Activated T-cell treated with anti-CD3 and anti-CD28 coated beads for 24 hours (primary cell): Measurements from ENCODE around the gene ADGRF1.
"Not testable (repeated sequence)": the region's sequence is repeated elsewhere in the genome, so short reads cannot be mapped to it uniquely, and the experiment has no call there.

Source experiments
- DNase-seq: peaks from one replicate; pipeline ENCODE4 v3.0.0-alpha.2; 2020; ENCODE audit warnings: low read depth

The ADGRF1 gene

DNA sequence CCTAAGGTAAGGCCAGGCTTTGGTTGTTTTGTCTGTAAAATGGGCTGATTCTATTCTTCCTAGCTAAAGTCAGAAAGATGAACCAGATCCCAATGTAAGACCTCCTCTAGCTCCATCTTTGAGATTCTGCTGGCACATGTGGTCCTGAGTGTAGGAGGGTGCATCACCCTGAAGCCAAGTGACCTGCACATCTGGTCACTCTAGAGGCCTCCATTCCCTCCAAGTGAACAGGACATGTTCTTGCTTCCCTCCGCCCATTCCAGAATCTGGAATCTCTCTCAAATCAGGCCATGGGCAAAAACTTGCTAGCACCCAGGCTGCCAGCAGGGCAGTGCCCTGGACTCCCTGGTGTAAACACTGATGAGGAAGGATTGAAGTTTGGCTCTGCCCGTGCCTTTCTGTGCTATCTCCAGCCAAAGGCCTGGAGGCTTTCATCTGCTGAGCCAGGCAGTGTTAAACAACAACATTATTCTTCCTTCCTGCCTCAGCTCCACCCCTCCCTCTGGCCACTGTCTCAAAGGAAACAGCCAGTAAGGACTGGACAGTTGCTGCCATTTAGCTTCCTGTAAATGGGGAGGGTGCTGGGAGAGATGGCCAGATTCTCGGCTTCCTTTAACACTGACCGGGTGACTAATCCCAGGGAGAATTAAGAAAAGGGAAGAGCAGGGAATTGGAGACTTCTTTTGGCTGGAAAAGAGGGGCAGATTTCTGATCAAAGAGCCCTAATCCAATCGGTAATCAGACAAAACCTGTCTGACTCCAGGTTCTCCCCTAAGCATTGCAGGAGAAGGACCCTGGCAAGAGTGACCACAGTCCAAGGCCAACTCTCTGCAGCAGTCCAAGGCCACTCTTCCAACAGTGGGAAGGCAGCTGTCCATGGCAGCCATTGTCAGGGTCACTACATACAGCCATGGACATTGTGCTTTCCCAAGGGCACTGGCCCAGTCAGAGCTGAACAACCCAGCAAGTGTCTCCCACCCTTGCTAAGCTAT lies 19.5 kb upstream of the ADGRF1 start:
- DNase-seq = no peak

DNA sequence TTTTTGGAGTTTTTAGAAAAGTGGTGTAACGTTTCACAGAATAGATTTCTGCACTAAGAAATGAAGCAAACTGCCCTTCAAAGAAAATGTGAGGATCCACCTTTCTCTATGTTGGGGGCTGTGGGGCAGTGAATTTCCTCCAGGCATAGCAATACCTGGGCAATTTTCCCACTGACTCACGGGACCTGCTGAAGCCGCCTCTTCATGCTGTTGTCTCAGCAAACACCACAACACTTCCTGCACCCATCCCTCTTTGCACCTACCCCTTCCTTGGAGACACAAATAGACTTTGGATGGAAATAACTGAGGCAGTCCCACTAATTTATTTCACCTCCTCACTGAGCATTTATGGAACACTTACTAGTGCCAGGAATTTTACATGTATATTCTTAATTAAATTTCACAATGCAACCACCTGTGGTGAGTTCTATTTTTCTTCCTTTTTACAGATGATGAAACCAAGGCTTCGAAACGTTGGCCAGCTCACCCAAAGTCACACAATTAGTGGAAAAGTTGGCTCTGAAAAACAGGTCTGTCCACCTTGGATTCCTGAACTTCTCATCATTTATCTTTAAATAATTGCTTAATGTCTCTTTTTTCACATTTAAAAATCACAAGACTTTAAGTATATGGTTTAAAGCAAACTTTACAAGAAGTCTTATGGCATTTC lies 17.2 kb upstream of the ADGRF1 start:
- no peak for DNase-seq

GRCh38 chr6:47057830-47058540 lies 15.9 kb upstream of the ADGRF1 start:
- no peak for DNase-seq

GRCh38 chr6:47056832-47057231 lies 14.7 kb upstream of the ADGRF1 start:
- no peak for DNase-seq

DNA sequence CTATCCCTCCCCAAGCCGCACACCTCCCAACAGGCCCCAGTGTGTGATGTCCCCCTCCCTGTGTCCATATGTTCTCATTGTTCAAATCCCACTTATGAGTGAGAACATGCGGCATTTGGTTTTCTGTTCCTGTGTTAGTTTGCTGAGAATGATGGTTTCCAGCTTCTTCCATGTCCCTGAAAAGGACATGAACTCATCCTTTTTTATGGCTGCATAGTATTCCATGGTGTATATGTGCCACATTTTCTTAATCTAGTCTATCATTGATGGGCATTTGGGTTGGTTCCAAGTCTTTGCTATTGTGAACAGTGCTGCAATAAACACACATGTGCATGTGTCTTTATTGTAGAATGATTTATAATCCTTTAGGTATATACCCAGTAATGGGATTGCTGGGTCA lies 12.2 kb upstream of the ADGRF1 start:
- not testable (repeated sequence) for DNase-seq

GRCh38 chr6:47048638-47049037 lies 6.5 kb upstream of the ADGRF1 start:
- DNase-seq = no peak

- peak; percentile 11 for DNase-seq
Measured at GRCh38 chr6:47047479-47048407, 5.6 kb upstream of the ADGRF1 start.

DNA sequence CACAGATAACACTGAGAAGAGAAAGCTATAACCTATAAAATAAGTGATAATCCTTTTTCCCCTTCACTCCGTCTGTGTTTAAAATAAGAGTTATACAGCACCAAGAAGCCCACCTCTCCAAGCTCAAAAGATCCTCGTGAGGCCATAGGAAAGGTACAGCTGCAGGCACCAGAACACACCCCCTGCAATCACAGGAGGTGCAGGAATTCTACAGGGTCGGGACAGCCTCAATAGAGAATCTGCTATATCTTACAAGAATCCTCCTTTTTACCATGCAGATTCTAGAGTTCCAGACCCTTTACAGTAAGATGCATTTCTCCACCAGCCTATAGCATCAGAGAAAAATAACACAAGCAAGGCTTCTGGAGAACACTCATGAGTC lies 5.0 kb upstream of the ADGRF1 start:
- DNase-seq = no peak

DNA sequence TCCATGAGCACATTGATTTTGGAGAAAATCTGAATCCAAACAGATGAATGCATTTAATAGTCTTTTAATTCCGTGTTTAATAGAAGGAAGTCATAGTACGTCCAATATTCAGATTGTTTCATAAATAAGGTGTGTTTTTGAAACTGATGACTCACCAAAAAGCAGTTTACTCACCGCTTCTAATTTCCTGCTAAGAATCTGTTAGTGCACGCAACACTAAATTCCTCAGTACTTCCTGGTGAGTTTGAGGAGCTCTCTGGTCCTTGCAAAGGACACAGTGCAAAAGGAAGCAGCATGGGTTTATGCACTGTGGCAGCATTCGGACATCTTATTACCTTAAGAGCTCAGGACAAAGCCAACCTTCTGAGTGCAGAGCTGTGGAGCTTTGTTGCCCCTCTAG lies 2.3 kb upstream of the ADGRF1 start:
- no peak for DNase-seq

GRCh38 chr6:47043286-47043685 lies 1.2 kb upstream of the ADGRF1 start:
- no peak for DNase-seq

- no peak for DNase-seq
Measured at GRCh38 chr6:47041741-47042140, 391 bp downstream of the ADGRF1 start.

DNA sequence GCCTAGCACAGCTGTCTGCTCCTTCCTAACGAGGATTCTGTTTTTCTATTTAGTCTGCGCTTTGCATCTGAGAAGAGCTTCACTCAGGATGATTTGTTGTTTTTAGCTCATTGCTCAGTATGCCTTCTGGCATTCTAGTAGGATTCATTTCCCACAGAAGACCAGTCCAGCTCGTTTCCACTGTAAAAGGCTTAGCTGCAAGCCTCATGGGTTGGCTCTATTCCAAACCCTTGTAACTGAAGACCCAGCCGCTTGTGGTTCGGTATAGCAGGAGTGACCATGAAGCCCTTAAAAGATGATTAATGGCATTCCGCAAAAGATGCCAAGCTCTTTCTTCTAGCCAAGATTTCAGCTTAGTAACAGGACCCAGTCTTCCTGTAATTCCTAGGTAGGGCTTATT lies 7.2 kb downstream of the ADGRF1 start:
- no peak for DNase-seq

DNA sequence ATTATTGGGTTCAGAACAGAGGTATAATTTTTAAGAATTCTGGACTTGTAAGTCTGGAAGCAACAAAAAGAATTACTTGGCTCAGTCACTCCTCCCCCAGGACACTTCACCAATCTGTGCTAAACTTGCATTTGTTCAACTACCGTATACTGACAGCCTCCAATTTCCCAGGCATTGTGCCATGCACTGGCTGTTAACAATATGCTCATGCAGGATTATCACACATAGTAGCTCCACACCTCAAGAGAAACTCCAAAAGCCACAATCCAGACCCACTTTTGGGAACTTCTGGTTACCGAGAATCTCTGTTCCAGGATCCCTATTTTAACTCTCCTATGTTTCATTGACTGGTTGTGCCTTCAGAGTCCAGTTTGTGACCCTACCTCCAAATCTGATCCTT lies 7.7 kb downstream of the ADGRF1 start:
- no peak for DNase-seq

DNA sequence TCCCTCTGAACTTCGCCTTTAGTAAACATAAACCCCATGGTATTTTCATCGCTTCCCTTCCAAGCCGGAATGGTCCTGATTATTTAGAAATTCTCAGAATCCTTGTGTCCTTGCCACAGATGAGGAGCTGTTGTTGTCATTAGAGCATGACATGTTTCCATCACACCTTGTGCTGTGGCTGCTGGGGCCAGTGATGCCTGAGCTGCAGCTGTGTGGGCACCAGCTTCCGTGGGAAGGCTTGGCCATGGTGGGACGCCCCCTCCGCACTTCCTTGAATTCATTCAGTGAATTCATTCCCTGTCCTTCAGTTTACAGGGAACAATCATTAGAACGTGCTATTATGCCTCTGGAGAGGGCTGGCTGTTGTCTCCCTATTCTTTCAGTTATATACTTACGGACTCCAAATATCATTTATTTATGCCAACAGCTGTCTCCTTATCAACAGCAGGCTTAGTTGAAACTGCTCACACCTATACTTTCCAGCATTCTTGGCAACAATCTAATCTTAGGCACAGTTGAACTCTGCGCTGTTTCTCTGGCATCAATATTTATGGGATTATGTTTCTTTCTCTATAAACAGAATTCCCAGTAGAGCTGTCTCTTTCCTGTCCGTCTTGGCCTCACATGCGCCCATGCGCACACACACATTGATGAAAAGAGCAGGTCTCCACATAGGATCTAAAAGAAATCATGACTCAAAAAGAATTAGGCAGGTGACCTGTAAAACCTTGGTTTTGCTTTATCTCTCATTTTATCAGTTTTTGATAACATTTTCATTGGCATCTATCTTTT lies 9.0 kb downstream of the ADGRF1 start:
- no peak for DNase-seq

GRCh38 chr6:47031656-47032055 lies 10.5 kb downstream of the ADGRF1 start:
- no peak for DNase-seq

DNA sequence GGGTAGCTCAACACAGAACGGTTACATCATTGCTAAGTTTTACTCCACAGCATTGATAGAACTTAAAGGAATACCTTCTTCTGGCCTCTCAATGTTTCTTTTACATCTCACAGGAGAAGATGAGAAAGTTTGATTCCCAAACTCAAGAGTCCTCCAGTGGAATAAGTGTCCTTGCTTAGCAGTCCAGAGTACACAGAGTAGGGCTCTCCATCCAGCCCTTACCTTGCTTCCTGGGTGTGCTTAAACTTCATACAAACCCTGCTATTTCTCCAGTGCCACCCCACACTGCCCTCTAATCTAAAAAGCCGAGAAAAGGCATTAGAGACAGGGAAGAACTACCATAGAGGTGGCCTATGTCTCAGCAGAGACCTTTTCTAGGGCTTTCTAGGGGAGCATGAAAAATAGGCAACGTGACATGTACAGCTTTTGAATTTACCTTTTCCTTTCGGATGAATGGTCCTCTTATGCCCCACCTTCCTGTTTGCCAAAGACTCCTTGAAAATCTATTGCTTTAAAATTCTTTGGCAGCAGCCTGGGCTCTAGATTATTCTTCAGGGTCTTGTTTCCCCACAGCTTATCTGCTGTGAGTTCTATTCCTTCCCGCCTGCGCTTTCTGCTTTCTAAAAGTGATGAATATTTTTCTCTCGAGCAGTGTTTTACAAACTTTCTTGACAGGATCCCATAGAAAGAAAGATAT lies 12.1 kb downstream of the ADGRF1 start:
- DNase-seq = no peak

- DNase-seq = no peak
Measured at GRCh38 chr6:47028835-47029360, 13.2 kb downstream of the ADGRF1 start.

- DNase-seq = no peak
Measured at GRCh38 chr6:47027315-47027714, 14.8 kb downstream of the ADGRF1 start.

- DNase-seq = no peak
Measured at GRCh38 chr6:47026679-47027078, 15.5 kb downstream of the ADGRF1 start.

GRCh38 chr6:47023573-47023972 lies 18.6 kb downstream of the ADGRF1 start:
- DNase-seq = no peak
